ENCODE results near the gene ITGAL. TPM values are rescaled to one million over a fixed set of nuclear protein-coding genes. Genes with fewer than 3 reads are reported as not detected.

Gene ITGAL
- total and polyA plus RNA-seq, 2 of the 13 experiments (the other 11 are each of a cell fraction or from before 2014, with no cell fraction given) = 0.86 to 1.2 TPM

DNA sequence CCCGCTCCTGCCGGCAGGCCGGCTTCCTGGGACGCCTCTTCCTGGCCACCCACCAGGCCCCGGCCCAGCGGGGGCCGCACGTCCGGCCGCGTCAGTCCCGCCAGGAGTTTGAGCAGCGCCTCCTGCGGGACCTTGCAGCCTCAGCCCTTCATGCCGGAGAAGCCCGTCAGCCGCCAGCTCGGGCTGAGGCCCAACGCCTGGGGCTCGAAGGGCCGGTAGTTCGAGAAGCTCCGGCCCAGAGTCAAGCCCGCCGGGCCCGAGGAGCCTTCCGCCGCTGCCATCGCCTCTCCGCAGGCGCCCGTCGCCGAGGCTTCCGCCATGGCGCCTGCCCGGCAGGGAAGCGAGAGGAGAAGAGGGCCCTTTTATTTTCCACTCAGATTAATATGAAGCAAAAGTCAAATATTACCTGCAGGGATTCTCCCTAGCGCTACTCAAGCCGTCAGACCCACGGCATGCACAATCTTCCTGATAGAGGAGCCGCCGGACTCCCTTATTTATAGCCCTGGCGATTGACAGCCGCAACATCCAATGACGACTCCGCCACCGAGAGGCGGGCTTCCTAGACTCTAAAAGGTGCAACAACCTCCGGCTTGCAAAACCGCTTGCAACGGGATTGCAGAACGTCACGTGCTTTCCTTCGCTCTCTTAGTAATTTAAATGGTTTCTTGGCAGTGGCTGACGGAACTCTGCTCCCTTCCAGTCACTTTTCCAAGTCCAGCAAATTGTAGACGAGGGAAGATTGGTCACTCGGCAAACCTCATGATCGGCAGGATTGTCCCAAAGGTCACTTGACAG, 26.9 kb upstream of the ITGAL start, which contains the start of gene SEPHS2 (continued):
- TF ChIP-seq, protein P1, sequence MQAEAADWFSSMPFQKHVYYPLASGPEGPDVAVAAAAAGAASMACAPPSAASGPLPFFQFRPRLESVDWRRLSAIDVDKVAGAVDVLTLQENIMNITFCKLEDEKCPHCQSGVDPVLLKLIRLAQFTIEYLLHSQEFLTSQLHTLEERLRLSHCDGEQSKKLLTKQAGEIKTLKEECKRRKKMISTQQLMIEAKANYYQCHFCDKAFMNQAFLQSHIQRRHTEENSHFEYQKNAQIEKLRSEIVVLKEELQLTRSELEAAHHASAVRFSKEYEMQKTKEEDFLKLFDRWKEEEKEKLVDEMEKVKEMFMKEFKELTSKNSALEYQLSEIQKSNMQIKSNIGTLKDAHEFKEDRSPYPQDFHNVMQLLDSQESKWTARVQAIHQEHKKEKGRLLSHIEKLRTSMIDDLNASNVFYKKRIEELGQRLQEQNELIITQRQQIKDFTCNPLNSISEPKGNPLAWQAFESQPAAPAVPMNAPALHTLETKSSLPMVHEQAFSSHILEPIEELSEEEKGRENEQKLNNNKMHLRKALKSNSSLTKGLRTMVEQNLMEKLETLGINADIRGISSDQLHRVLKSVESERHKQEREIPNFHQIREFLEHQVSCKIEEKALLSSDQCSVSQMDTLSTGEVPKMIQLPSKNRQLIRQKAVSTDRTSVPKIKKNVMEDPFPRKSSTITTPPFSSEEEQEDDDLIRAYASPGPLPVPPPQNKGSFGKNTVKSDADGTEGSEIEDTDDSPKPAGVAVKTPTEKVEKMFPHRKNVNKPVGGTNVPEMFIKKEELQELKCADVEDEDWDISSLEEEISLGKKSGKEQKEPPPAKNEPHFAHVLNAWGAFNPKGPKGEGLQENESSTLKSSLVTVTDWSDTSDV (CRISPR knock-in tag; IDR thresholded peaks at IDR 0.05) = peak; percentile 46; the same call in 1 of the 2 replicates
- TF ChIP-seq U2AF2 (IDR thresholded peaks at IDR 0.05; ENCODE audit: low read depth, low read length) (no peak), ZNF10 (CRISPR knock-in tag; IDR thresholded peaks at IDR 0.05; ENCODE audit: borderline replicate concordance, low read depth) (no peak), KLF11 (CRISPR knock-in tag; IDR thresholded peaks at IDR 0.05) (peak; percentile 71; the same call in 1 of the 2 replicates), HNF4A (CRISPR knock-in tag; IDR thresholded peaks at IDR 0.05) (peak; percentile 75), SP4 (CRISPR knock-in tag; IDR thresholded peaks at IDR 0.05) (peak; percentile 56), HHEX (CRISPR knock-in tag; IDR thresholded peaks at IDR 0.05) (no peak), ZNF761 (CRISPR knock-in tag; conservative IDR thresholded peaks at IDR 0.05) (0 out of 2 replicates have a peak, but pooled peaks have one; percentile 76), ZZZ3 (CRISPR knock-in tag; IDR thresholded peaks at IDR 0.05; ENCODE audit: borderline replicate concordance) (no peak), HOXA3 (CRISPR knock-in tag; IDR thresholded peaks at IDR 0.05) (peak; percentile 83), KAT8 (CRISPR knock-in tag; IDR thresholded peaks at IDR 0.05) (peak; percentile 56; the same call in 1 of the 2 replicates), ZNF839 (CRISPR knock-in tag; IDR thresholded peaks at IDR 0.05; ENCODE audit: borderline replicate concordance) (no peak), BRD4 (CRISPR knock-in tag; IDR thresholded peaks at IDR 0.05) (no peak; the same call in 1 of the 2 replicates)
- TF ChIP-seq, protein P2, sequence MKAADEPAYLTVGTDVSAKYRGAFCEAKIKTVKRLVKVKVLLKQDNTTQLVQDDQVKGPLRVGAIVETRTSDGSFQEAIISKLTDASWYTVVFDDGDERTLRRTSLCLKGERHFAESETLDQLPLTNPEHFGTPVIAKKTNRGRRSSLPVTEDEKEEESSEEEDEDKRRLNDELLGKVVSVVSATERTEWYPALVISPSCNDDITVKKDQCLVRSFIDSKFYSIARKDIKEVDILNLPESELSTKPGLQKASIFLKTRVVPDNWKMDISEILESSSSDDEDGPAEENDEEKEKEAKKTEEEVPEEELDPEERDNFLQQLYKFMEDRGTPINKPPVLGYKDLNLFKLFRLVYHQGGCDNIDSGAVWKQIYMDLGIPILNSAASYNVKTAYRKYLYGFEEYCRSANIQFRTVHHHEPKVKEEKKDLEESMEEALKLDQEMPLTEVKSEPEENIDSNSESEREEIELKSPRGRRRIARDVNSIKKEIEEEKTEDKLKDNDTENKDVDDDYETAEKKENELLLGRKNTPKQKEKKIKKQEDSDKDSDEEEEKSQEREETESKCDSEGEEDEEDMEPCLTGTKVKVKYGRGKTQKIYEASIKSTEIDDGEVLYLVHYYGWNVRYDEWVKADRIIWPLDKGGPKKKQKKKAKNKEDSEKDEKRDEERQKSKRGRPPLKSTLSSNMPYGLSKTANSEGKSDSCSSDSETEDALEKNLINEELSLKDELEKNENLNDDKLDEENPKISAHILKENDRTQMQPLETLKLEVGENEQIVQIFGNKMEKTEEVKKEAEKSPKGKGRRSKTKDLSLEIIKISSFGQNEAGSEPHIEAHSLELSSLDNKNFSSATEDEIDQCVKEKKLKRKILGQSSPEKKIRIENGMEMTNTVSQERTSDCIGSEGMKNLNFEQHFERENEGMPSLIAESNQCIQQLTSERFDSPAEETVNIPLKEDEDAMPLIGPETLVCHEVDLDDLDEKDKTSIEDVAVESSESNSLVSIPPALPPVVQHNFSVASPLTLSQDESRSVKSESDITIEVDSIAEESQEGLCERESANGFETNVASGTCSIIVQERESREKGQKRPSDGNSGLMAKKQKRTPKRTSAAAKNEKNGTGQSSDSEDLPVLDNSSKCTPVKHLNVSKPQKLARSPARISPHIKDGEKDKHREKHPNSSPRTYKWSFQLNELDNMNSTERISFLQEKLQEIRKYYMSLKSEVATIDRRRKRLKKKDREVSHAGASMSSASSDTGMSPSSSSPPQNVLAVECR (CRISPR knock-in tag; IDR thresholded peaks at IDR 0.05; ENCODE audit: borderline replicate concordance) = peak; percentile 81
- TF ChIP-seq, protein P3, sequence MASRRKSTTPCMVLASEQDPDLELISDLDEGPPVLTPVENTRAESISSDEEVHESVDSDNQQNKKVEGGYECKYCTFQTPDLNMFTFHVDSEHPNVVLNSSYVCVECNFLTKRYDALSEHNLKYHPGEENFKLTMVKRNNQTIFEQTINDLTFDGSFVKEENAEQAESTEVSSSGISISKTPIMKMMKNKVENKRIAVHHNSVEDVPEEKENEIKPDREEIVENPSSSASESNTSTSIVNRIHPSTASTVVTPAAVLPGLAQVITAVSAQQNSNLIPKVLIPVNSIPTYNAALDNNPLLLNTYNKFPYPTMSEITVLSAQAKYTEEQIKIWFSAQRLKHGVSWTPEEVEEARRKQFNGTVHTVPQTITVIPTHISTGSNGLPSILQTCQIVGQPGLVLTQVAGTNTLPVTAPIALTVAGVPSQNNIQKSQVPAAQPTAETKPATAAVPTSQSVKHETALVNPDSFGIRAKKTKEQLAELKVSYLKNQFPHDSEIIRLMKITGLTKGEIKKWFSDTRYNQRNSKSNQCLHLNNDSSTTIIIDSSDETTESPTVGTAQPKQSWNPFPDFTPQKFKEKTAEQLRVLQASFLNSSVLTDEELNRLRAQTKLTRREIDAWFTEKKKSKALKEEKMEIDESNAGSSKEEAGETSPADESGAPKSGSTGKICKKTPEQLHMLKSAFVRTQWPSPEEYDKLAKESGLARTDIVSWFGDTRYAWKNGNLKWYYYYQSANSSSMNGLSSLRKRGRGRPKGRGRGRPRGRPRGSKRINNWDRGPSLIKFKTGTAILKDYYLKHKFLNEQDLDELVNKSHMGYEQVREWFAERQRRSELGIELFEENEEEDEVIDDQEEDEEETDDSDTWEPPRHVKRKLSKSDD (CRISPR knock-in tag; IDR thresholded peaks at IDR 0.05; ENCODE audit: low read depth) = no peak
- TF ChIP-seq, protein P4, sequence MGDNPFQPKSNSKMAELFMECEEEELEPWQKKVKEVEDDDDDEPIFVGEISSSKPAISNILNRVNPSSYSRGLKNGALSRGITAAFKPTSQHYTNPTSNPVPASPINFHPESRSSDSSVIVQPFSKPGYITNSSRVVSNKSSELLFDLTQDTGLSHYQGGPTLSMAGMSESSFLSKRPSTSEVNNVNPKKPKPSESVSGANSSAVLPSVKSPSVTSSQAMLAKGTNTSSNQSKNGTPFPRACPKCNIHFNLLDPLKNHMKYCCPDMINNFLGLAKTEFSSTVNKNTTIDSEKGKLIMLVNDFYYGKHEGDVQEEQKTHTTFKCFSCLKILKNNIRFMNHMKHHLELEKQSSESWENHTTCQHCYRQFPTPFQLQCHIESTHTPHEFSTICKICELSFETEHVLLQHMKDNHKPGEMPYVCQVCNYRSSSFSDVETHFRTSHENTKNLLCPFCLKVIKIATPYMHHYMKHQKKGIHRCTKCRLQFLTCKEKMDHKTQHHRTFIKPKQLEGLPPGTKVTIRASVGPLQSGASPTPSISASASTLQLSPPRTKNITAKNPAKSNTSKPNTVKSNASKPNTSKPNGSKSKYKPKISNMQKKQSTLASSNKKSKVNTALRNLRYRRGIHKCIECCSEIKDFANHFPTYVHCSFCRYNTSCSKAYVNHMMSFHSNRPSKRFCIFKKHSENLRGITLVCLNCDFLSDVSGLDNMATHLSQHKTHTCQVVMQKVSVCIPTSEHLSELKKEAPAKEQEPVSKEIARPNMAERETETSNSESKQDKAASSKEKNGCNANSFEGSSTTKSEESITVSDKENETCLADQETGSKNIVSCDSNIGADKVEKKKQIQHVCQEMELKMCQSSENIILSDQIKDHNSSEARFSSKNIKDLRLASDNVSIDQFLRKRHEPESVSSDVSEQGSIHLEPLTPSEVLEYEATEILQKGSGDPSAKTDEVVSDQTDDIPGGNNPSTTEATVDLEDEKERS (CRISPR knock-in tag; IDR thresholded peaks at IDR 0.05) = peak; percentile 59; the same call in 1 of the 2 replicates
